ENCODE data around the gene PNPLA5.

The PNPLA5 gene

GRCh38 chr22:43839781-43840180 is 52.0 kb downstream of the PNPLA5 start:
- no peak for DNase-seq (ENCODE audit: low read depth in 2 of 2, low spot score in 1 of 2)

- DNase-seq (ENCODE audit: low read depth in 2 of 2, low spot score in 1 of 2), result no peak
Observed at GRCh38 chr22:43838571-43839307, 53.1 kb downstream of the PNPLA5 start.

- no peak for DNase-seq (ENCODE audit: low read depth in 2 of 2, low spot score in 1 of 2)
Observed at GRCh38 chr22:43838161-43838560, 53.7 kb downstream of the PNPLA5 start.

GRCh38 chr22:43837666-43838065 is 54.1 kb downstream of the PNPLA5 start:
- no peak for DNase-seq (ENCODE audit: low read depth in 2 of 2, low spot score in 1 of 2)

GRCh38 chr22:43835736-43836135 is 56.1 kb downstream of the PNPLA5 start:
- no peak for DNase-seq (ENCODE audit: low read depth in 2 of 2, low spot score in 1 of 2)

GRCh38 chr22:43835166-43835565 is 56.6 kb downstream of the PNPLA5 start:
- no peak for DNase-seq (ENCODE audit: low read depth in 2 of 2, low spot score in 1 of 2)

GRCh38 chr22:43833286-43834240 is 58.2 kb downstream of the PNPLA5 start:
- no peak for DNase-seq (ENCODE audit: low read depth in 2 of 2, low spot score in 1 of 2)

GRCh38 chr22:43832393-43833265 is 59.2 kb downstream of the PNPLA5 start:
- no peak for DNase-seq (ENCODE audit: low read depth in 2 of 2, low spot score in 1 of 2)

- DNase-seq (ENCODE audit: low read depth in 2 of 2, low spot score in 1 of 2), result no peak
Observed at GRCh38 chr22:43831561-43832392, 60.0 kb downstream of the PNPLA5 start.

GRCh38 chr22:43830931-43831560 is 60.8 kb downstream of the PNPLA5 start:
- DNase-seq (ENCODE audit: low read depth in 2 of 2, low spot score in 1 of 2), result no peak

GRCh38 chr22:43829904-43830851 is 61.6 kb downstream of the PNPLA5 start:
- DNase-seq (ENCODE audit: low read depth in 2 of 2, low spot score in 1 of 2), result no peak
